HepG2 (cell line): Measurements from ENCODE around the gene LRRC27. TPM values are rescaled to one million over a fixed set of nuclear protein-coding genes. Genes with fewer than 3 reads are reported as not detected.

Source experiments
- ATAC-seq: fragments of 200-7000 bp; cut with Tn5 transposase; 3 replicates; pipeline ENCODE4 v1.9.1; 2020; ENCODE audit warnings: mild to moderate bottlenecking, moderate library complexity
- BruUV-seq: library from RNA; stranded (reverse); fragments of 400-500 nt; replicated peaks from 2 replicates; lab custom pipeline; 2021; lab: Mats Ljungman, UMichigan
- CTCF ChIA-PET: fragments of 300-600 bp; formaldehyde crosslinking; extraction: SDS; loops from one replicate; lab custom pipeline; 2021; ENCODE audit warnings: low total read pairs, inconsistent platforms, low intra/inter-chr PET ratio; lab: Yijun Ruan, JAX
- POLR2A ChIA-PET: fragments of 350-600 bp; sonication (Branson Sonifier 250); formaldehyde crosslinking; loops from one replicate; lab custom pipeline; 2020; ENCODE audit warnings: antibody characterized with exemption, inconsistent platforms; lab: Yijun Ruan, JAX
- DNase-seq: peaks from one replicate; pipeline ENCODE4 v3.0.0-alpha.2; 2015; ENCODE audit warnings: low spot score
- FAIRE-seq: peaks from 3 replicates; lab custom pipeline; 2011; peaks lifted over from hg19 to GRCh38; lab: Jason Lieb, UNC
- H2AFZ ChIP-seq: one replicate; pipeline ENCODE4 v1.6.1; 2011; ENCODE audit warnings: low read length, inconsistent platforms
- H3K27ac ChIP-seq: fragments of 300-600 bp; 3 replicates; pipeline ENCODE4 v1.8.0; 2011; ENCODE audit warnings: mixed run types, mild to moderate bottlenecking, mixed read lengths, low read length, inconsistent platforms; ENCODE audit not compliant: insufficient read depth; ENCODE audit errors: extremely low read length
- H3K27me3 ChIP-seq, 2 experiments: fragments of 200-600 bp in 1 of 2; 2 replicates in 1 of 2; 3 replicates in 1 of 2; pipeline versions ENCODE4 v1.6.0 to v1.8.0; 2011; ENCODE audit warnings: low read length in 2 of 2, mild to moderate bottlenecking in 2 of 2, moderate library complexity in 2 of 2, inconsistent platforms in 1 of 2; ENCODE audit not compliant: insufficient read depth in 2 of 2, control insufficient read depth in 1 of 2
- H3K36me3 ChIP-seq, 2 experiments: fragments of 200-600 bp in 1 of 2; replicated peaks in 1 of 2; 2 replicates in 1 of 2; 3 replicates in 1 of 2; pipeline versions ENCODE4 v1.5.1 to v1.8.0; 2011; ENCODE audit warnings: low read length in 2 of 2, inconsistent platforms in 1 of 2; ENCODE audit not compliant: insufficient read depth in 2 of 2, control insufficient read depth in 1 of 2
- H3K4me1 ChIP-seq: 2 replicates; pipeline ENCODE4 v1.5.1; 2012; ENCODE audit warnings: low read length, inconsistent platforms; ENCODE audit not compliant: insufficient read depth
- H3K4me2 ChIP-seq: 2 replicates; pipeline ENCODE4 v1.6.0; 2011; ENCODE audit warnings: low read depth, low read length, inconsistent platforms
- H3K4me3 ChIP-seq, 3 experiments: fragments of 200-600 bp in 1 of 3; sonication (generic), shearing (Covaris generic) in 1 of 3; replicated peaks in 1 of 3; 2 replicates each; pipeline ENCODE4 v1.5.1; 2011 to 2016; ENCODE audit warnings: low read length in 3 of 3, inconsistent platforms in 2 of 3, low read depth in 2 of 3, mild to moderate bottlenecking in 2 of 3, control low read depth in 1 of 3, mixed read lengths in 1 of 3; ENCODE audit not compliant: insufficient read depth in 1 of 3
- H3K79me2 ChIP-seq: one replicate; pipeline ENCODE4 v1.6.1; 2011; ENCODE audit warnings: low read length, inconsistent platforms; ENCODE audit not compliant: insufficient read depth
- H3K9ac ChIP-seq: 2 replicates; pipeline ENCODE4 v1.6.0; 2011; ENCODE audit warnings: mild to moderate bottlenecking, low read depth, low read length, inconsistent platforms; ENCODE audit not compliant: insufficient read depth
- H3K9me3 ChIP-seq: 2 replicates; pipeline ENCODE4 v1.5.1; 2012; ENCODE audit warnings: mild to moderate bottlenecking, low read length
- H4K20me1 ChIP-seq: 2 replicates; pipeline ENCODE4 v1.6.0; 2011; ENCODE audit warnings: inconsistent platforms, mild to moderate bottlenecking, low read length, moderate library complexity; ENCODE audit not compliant: insufficient read depth
- CTCF ChIP-seq: sonication (generic); formaldehyde crosslinking; IDR thresholded peaks from 2 replicates; pipeline ENCODE4 v1.5.0; 2020; ENCODE audit warnings: mild to moderate bottlenecking, missing genetic modification reagents, moderate library complexity
- FOSL2 ChIP-seq: sonication (generic); formaldehyde crosslinking; IDR thresholded peaks from 2 replicates; pipeline ENCODE4 v1.4.0; 2020; ENCODE audit warnings: missing genetic modification reagents
- GABPA ChIP-seq, 2 experiments: IDR thresholded peaks; 2 replicates each; pipeline ENCODE4 v1.6.1; 2011 to 2016; ENCODE audit warnings: low read depth in 2 of 2, low read length in 1 of 2, missing biosample characterization in 1 of 2, missing genetic modification characterization in 1 of 2
- GABPB1 ChIP-seq: IDR thresholded peaks from 2 replicates; pipeline ENCODE4 v1.6.1; 2016; ENCODE audit warnings: mild to moderate bottlenecking, missing genetic modification reagents, moderate library complexity, missing compliant biosample characterization
- POLR2AphosphoS5 ChIP-seq: IDR thresholded peaks from 2 replicates; pipeline ENCODE4 v1.6.1; 2012; ENCODE audit warnings: low read depth, low read length
- SAP130 ChIP-seq: IDR thresholded peaks from 2 replicates; pipeline ENCODE4 v1.6.1; 2016; ENCODE audit warnings: low read depth
- UBTF ChIP-seq: sonication (generic); formaldehyde crosslinking; IDR thresholded peaks from 2 replicates; pipeline ENCODE4 v1.4.0; 2020; ENCODE audit warnings: mild to moderate bottlenecking, missing genetic modification reagents
- ZBTB38 ChIP-seq: sonication (generic); formaldehyde crosslinking; IDR thresholded peaks from 2 replicates; pipeline ENCODE4 v1.5.1; 2020; ENCODE audit warnings: mild to moderate bottlenecking, missing genetic modification reagents
- ZFX ChIP-seq: sonication (generic); formaldehyde crosslinking; IDR thresholded peaks from 2 replicates; pipeline ENCODE4 v1.4.0; 2020; ENCODE audit warnings: mild to moderate bottlenecking, low read depth, missing genetic modification reagents, moderate library complexity
- ZNF280B ChIP-seq: sonication (generic); formaldehyde crosslinking; IDR thresholded peaks from 2 replicates; pipeline ENCODE4 v1.5.0; 2020; ENCODE audit warnings: missing genetic modification reagents, mild to moderate bottlenecking, borderline replicate concordance
- ZNF337 ChIP-seq: sonication (generic); formaldehyde crosslinking; IDR thresholded peaks from 2 replicates; pipeline ENCODE4 v1.5.1; 2020; ENCODE audit warnings: missing genetic modification reagents, low read depth, mild to moderate bottlenecking, borderline replicate concordance
- ZNF549 ChIP-seq: sonication (generic); formaldehyde crosslinking; IDR thresholded peaks from 2 replicates; pipeline ENCODE4 v1.5.0; 2020; ENCODE audit warnings: missing genetic modification reagents
- ZNF644 ChIP-seq: IDR thresholded peaks from 2 replicates; pipeline ENCODE4 v1.6.1; 2016; ENCODE audit warnings: low read depth
- WGBS: methylation state at CpG from one replicate; pipeline ENCODE4 v1.1.6; 2017; ENCODE audit warnings: low lambda C conversion rate; 5-methylcytosine and 5-hydroxymethylcytosine counted together
- in situ Hi-C: cut with HindIII; loops from 2 replicates; pipeline ENCODE4 v1.10.0; 2017; ENCODE audit warnings: low pct_unique_long_range_greater_than_20kb; ENCODE audit not compliant: extremely low pct_ligation_motif_present
- intact Hi-C: fragments of 100-400 bp; cut with micrococcal nuclease; formaldehyde crosslinking; loops from one replicate; pipeline ENCODE4 v1.10.0; 2022; ENCODE audit not compliant: unreplicated experiment
- polyA plus RNA-seq, 8 experiments: library from polyadenylated mRNA; depleted of rRNA in 3 of 8; stranded (reverse) in 7 of 8; unstranded in 1 of 8; fragments of >200 nt; fragmentation: Illumina TruSeq in 4 of 8; extraction: Trizol in 4 of 8; gene quantifications; 2 replicates each; pipeline versions ENCODE4 v1.2.1 to v1.2.3, GENCODE V29; 2011 to 2016; ENCODE audit warnings: low read depth in 4 of 8, missing spikeins in 1 of 8, mixed read lengths in 1 of 8; ENCODE audit not compliant: insufficient read depth in 1 of 8
- total RNA-seq, 5 experiments: library from RNA; depleted of rRNA; stranded (reverse); fragments of >200 nt; fragmentation: Illumina TruSeq; extraction: Trizol; gene quantifications; 2 replicates each; pipeline ENCODE4 v1.2.3, GENCODE V29; 2016; ENCODE audit warnings: low read depth in 1 of 5

The LRRC27 gene
- total and polyA plus RNA-seq, 2 of the 13 experiments (the other 11 are each of a cell fraction or from before 2014, with no cell fraction given): 4.2 to 4.6 TPM

GRCh38 chr10:132328738-132329137, 3.3 kb upstream of the LRRC27 start (continued):
- no peak for TF ChIP-seq UBTF (CRISPR knock-in tag)

- Histone ChIP-seq H4K20me1 (no peaks in the 10 kb centered on the region; the same call in 1 of the 2 replicates), H3K4me2 (peak overlapping the region; percentile 92), H3K9me3 (no peaks in the 10 kb centered on the region), H3K27ac (no peak overlapping the region), H3K4me3 (peak overlapping the region; percentile 79 to 98 (median 89)), H3K36me3 (peaks cover 1 to 3% of the 10 kb centered on the region in 2 experiments; a peak in 1 of 5 replicates), H2AFZ (no peak overlapping the region), H3K79me2 (peaks cover 32% of the 10 kb centered on the region), H3K4me1 (peaks cover 39% of the 10 kb centered on the region), H3K27me3 (no peaks in the 10 kb centered on the region; a peak in 1 of 5 replicates), H3K9ac (peak overlapping the region; percentile 85; the same call in 1 of the 2 replicates)
- BruUV-seq: no TSS peak
- intact Hi-C loops: no loop called here
- no peak for DNase-seq
- ChIA-PET CTCF (no interaction called here), POLR2A (no interaction called here)
- ATAC-seq: no peak
- WGBS: 70% methylated on average over 23 of the region's 23 CpGs
- in situ Hi-C loops: no loop called here
- FAIRE-seq: no peak
- no peak for TF ChIP-seq CTCF (CRISPR knock-in tag)
- TF ChIP-seq ZNF549 (CRISPR knock-in tag): no peak
- 0 out of 2 replicates have a peak, but pooled peaks have one; percentile 2 for TF ChIP-seq ZFX (CRISPR knock-in tag)
- TF ChIP-seq POLR2AphosphoS5: no peak
- TF ChIP-seq ZNF644 (CRISPR knock-in tag): no peak
- TF ChIP-seq GABPA (IDR thresholded peaks at IDR 0.05; ENCODE audit: low read depth, low read length): no peak
- peak; percentile 25; the same call in 1 of the 2 replicates for TF ChIP-seq GABPA (CRISPR knock-in tag; IDR thresholded peaks at IDR 0.05; ENCODE audit: low read depth)
- TF ChIP-seq GABPB1 (CRISPR knock-in tag): no peak
- peak; percentile 11; the same call in 1 of the 2 replicates for TF ChIP-seq SAP130 (CRISPR knock-in tag)
- peak; percentile 44; the same call in 1 of the 2 replicates for TF ChIP-seq FOSL2 (CRISPR knock-in tag)
- TF ChIP-seq ZNF337: no peak
- TF ChIP-seq ZNF280B: no peak
- TF ChIP-seq ZBTB38: peak; percentile 78; the same call in 1 of the 2 replicates
Observed at GRCh38 chr10:132329565-132330485, 2.2 kb upstream of the LRRC27 start.
